Bronchial epithelial cell (primary cell): Measurements from ENCODE around the gene MACROD1. TPM values are rescaled to one million over a fixed set of nuclear protein-coding genes. Genes with fewer than 3 reads are reported as not detected.

ENCODE experiments used
- DNase-seq: peaks from one replicate; pipeline ENCODE4 v3.0.0-alpha.2; 2010; ENCODE audit warnings: low read depth
- FAIRE-seq: peaks from 2 replicates; lab custom pipeline; 2011; peaks lifted over from hg19 to GRCh38; lab: Jason Lieb, UNC
- H3K27me3 ChIP-seq: 2 replicates; pipeline ENCODE4 v1.5.1; 2011; ENCODE audit warnings: low read length; ENCODE audit not compliant: control insufficient read depth, insufficient read depth
- H3K36me3 ChIP-seq: 2 replicates; pipeline ENCODE4 v1.5.1; 2011; ENCODE audit warnings: low read length; ENCODE audit not compliant: control insufficient read depth, insufficient read depth
- H3K4me3 ChIP-seq: 2 replicates; pipeline ENCODE4 v1.5.1; 2011; ENCODE audit warnings: mild to moderate bottlenecking, low read depth, low read length, control low read depth
- CTCF ChIP-seq: IDR thresholded peaks from 2 replicates; pipeline ENCODE4 v1.5.1; 2011; ENCODE audit warnings: mild to moderate bottlenecking, moderate library complexity, low read length, control low read depth, inconsistent platforms; ENCODE audit not compliant: insufficient read depth, severe bottlenecking
- total RNA-seq: library from RNA; depleted of rRNA; stranded (reverse); fragments of >200 nt; gene quantifications from 2 replicates; pipeline ENCODE4 v1.2.1, GENCODE V29; 2014

Gene MACROD1
- total RNA-seq, 1 donor from 2014 or later = 17.9 TPM

- H3K4me3 ChIP-seq = no peak overlapping the region
- H3K36me3 ChIP-seq = no peaks in the 10 kb centered on the region
- peaks cover 2% of the 10 kb centered on the region for H3K27me3 ChIP-seq
- DNase-seq = no peak
- no peak for TF ChIP-seq CTCF
- FAIRE-seq = no peak
Measured at GRCh38 chr11:64136765-64137441, 29.0 kb downstream of the MACROD1 start.

GRCh38 chr11:64135711-64136110 is 30.2 kb downstream of the MACROD1 start:
- FAIRE-seq = no peak
- no peak for TF ChIP-seq CTCF

GRCh38 chr11:64134963-64135362 is 30.9 kb downstream of the MACROD1 start:
- no peak for TF ChIP-seq CTCF
- DNase-seq = no peak
- Histone ChIP-seq H3K4me3 (no peak overlapping the region), H3K36me3 (no peaks in the 10 kb centered on the region), H3K27me3 (peaks cover 7% of the 10 kb centered on the region)
- no peak for FAIRE-seq

More at GRCh38 chr11:64135711-64136110, 30.2 kb downstream of the MACROD1 start:
- Histone ChIP-seq H3K36me3 (no peaks in the 10 kb centered on the region), H3K4me3 (no peak overlapping the region), H3K27me3 (peaks cover 3% of the 10 kb centered on the region)
- DNase-seq = no peak

GRCh38 chr11:64132982-64133705 is 32.8 kb downstream of the MACROD1 start:
- H3K36me3 ChIP-seq = no peaks in the 10 kb centered on the region
- FAIRE-seq (no peak), DNase-seq (no peak)
- peaks cover 8% of the 10 kb centered on the region for H3K27me3 ChIP-seq
- no peak overlapping the region for H3K4me3 ChIP-seq
- no peak for TF ChIP-seq CTCF

GRCh38 chr11:64132191-64132771 is 33.6 kb downstream of the MACROD1 start:
- FAIRE-seq (no peak), DNase-seq (no peak)
- no peak for TF ChIP-seq CTCF
- H3K4me3 ChIP-seq = no peak overlapping the region
- peaks cover 8% of the 10 kb centered on the region for H3K27me3 ChIP-seq
- no peaks in the 10 kb centered on the region for H3K36me3 ChIP-seq
